AG10803 (cell line): ENCODE data around the gene GADL1.

ENCODE experiments used
- DNase-seq: peaks from one replicate; pipeline ENCODE4 v3.0.0; 2010; ENCODE audit warnings: low read depth
- H3K4me3 ChIP-seq: 2 replicates; pipeline ENCODE4 v1.5.1; 2011; ENCODE audit warnings: mild to moderate bottlenecking, low read length, control low read depth
- CTCF ChIP-seq: conservative IDR thresholded peaks from 2 replicates; pipeline ENCODE4 v1.5.1; 2011; ENCODE audit warnings: mild to moderate bottlenecking, low read length, control low read depth, inconsistent platforms

Gene GADL1

GRCh38 chr3:30687930-30688570 lies 206.4 kb downstream of the GADL1 start:
- TF ChIP-seq CTCF = no peak

GRCh38 chr3:30686799-30687198 lies 207.7 kb downstream of the GADL1 start:
- no peak for TF ChIP-seq CTCF
- H3K4me3 ChIP-seq = no peak overlapping the region
- no peak for DNase-seq

More at GRCh38 chr3:30687930-30688570, 206.4 kb downstream of the GADL1 start:
- DNase-seq = no peak
- no peak overlapping the region for H3K4me3 ChIP-seq

GRCh38 chr3:30686176-30686575 lies 208.3 kb downstream of the GADL1 start:
- no peak overlapping the region for H3K4me3 ChIP-seq
- DNase-seq = no peak
- no peak for TF ChIP-seq CTCF

- DNase-seq = no peak
- no peak overlapping the region for H3K4me3 ChIP-seq
- no peak for TF ChIP-seq CTCF
Observed at GRCh38 chr3:30685267-30685667, 209.2 kb downstream of the GADL1 start.

GRCh38 chr3:30684356-30684755 lies 210.1 kb downstream of the GADL1 start:
- no peak overlapping the region for H3K4me3 ChIP-seq
- TF ChIP-seq CTCF = no peak
- no peak for DNase-seq

GRCh38 chr3:30683769-30684168 lies 210.7 kb downstream of the GADL1 start:
- no peak overlapping the region for H3K4me3 ChIP-seq

More at GRCh38 chr3:30683769-30684168, 210.7 kb downstream of the GADL1 start:
- no peak for TF ChIP-seq CTCF
- DNase-seq = no peak
